NCI-H69 (cell line): ENCODE results near the gene BRD2.

ENCODE experiments used
- DNase-seq: peaks from one replicate; lab custom pipeline; 2025; lab: John Stamatoyannopoulos, UW

The BRD2 gene

GRCh38 chr6:32972353-32973143 is 4.2 kb downstream of the BRD2 start:
- peak; percentile 75 for DNase-seq

DNA sequence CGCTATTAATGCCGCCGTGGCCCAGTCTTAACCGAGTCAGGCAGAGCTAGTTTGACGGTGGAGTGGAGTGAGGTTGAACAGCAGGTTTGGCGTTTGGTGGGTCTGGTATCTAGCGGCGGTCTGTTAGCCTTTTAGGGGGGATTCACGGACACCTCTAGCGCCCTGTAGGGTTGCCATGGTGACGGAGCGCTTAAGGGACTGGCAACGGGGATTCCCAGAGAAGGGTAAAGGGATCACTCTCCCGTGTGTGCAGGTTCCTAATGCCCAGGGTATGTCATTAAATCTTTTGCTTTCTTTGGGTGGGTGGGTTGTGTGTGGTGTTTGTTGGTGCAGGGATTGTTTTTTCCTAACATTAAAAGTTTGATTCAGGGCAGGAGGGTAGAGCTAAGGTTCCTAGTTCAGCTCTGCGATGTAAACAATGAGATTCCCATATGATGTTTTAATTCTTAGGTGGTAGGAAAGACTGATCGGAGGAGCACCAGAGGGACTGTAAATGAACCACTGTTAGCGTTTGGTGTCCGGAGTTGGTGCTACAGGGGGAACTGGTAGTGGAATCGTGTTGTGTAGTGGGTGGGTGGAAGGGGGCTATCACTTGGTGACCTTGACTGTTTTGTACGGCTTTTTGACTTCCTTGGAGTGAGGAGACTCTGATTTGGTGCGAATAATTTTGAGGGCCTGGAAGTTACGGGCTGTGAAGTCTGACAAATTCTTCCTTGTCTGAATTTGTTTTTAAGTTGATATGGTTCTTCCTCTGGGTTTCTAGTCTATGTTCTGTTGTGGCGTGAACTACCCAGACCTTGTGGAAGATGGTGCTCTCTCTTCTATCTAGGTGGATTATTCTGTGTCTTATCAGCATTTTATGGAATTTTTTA is 5.0 kb downstream of the BRD2 start:
- DNase-seq = peak; percentile 86

GRCh38 chr6:32974016-32974333 is 5.6 kb downstream of the BRD2 start:
- DNase-seq = peak; percentile 66

DNA sequence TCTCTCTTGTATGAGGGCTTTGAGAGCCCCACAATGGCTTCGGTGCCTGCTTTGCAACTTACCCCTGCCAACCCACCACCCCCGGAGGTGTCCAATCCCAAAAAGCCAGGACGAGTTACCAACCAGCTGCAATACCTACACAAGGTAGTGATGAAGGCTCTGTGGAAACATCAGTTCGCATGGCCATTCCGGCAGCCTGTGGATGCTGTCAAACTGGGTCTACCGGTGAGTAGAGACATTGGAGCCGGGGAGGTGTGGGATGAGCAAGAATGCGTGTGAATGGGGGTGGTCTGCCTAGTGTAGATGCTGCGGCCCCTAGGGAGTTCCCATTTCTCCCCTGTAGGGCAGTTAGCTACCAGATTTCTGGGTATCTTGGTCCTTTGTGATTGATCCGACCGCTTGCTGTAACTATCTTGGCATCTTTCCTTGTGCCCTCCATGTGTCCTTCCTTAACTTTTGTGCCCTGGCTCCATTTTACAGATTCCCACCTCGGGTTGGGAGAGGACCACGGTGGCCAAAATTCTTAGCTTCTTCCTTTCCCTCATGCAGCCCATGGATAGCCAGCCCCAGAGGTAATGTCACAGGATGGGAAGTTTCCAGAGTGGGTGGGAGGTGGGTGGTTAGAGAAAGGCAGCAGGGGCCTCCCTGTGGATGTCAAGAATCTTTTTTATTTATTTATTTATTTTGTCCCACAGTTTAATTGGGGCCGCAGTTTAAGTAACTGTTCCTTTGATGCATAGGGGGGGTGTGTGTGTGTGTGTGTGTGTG is 6.3 kb downstream of the BRD2 start:
- DNase-seq = peak; percentile 31

DNA sequence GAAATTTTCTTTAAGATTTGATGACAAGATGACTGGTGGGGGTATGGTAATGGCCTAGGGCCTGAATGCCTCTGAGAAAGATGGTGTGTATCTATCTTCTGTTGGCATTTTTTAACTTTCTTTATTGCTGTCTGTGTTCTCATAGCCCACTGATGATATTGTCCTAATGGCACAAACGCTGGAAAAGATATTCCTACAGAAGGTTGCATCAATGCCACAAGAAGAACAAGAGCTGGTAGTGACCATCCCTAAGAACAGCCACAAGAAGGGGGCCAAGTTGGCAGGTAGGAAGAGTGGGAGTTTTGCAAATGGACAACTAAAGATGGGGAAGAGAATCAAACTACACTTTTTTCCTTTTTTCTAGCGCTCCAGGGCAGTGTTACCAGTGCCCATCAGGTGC is 7.5 kb downstream of the BRD2 start:
- no peak for DNase-seq

- DNase-seq = no peak
These were observed 8.1 kb downstream of the BRD2 start for GRCh38 chr6:32976334-32977069.

DNA sequence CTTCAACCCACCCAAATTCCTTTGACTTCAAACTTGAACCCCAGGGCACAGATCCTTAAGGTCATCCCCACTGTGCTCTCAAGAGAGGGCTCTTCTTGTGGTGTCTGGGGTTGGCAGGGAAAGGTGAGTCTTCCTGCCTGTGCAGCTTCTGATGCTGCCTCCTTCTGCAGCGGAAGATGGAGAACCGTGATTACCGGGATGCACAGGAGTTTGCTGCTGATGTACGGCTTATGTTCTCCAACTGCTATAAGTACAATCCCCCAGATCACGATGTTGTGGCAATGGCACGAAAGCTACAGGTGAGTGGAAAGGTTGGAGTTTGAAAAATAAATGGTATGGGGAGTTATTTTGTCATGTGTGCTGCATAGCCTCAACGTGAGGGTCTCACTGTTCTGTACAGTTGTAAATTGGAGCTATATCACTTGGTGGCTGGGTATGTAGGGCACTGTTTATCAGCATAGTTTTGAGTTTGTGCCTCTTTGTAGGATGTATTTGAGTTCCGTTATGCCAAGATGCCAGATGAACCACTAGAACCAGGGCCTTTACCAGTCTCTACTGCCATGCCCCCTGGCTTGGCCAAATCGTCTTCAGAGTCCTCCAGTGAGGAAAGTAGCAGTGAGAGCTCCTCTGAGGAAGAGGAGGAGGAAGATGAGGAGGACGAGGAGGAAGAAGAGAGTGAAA is 9.0 kb downstream of the BRD2 start:
- no peak for DNase-seq

GRCh38 chr6:32977953-32978324 is 9.5 kb downstream of the BRD2 start:
- DNase-seq = no peak

GRCh38 chr6:32979720-32980487 is 11.5 kb downstream of the BRD2 start:
- no peak for DNase-seq

- DNase-seq = no peak
These were observed 12.2 kb downstream of the BRD2 start for GRCh38 chr6:32980488-32981038.

DNA sequence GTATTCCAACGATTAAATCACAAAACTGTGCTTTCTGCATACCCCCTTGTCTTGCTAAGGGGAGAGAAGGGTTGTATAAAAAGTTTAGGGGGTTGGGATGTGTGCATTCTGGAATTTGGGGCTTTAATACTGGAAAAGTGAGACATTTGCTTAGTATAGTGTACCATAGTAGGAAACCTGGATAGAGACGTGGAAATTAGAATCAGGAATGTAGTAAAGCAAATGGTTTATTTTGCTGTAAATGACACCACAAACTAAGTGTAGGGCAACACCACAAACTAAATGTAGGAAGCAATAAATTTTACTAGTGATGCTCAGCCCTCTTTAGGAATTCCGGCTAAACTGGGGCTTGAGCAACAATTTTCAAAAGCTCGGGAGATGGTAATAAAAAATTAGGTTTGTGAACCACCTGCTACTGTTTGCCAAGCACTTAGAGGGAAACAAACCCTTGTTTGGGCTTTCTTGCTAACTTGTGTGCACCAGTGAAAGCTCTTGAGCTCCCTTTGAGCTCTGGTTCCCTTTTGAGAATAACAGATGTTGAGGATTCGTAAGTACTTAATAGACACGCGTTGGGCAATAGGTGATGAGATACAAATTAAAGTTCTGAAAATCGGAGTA is 13.8 kb downstream of the BRD2 start:
- DNase-seq = peak; percentile 75

- DNase-seq = peak; percentile 67
These were observed 14.5 kb downstream of the BRD2 start for GRCh38 chr6:32982702-32983492.

GRCh38 chr6:32983493-32983848 is 15.1 kb downstream of the BRD2 start:
- no peak for DNase-seq

- DNase-seq = no peak
These were observed 15.7 kb downstream of the BRD2 start for GRCh38 chr6:32983964-32984621.

GRCh38 chr6:32984622-32985389 is 16.4 kb downstream of the BRD2 start:
- DNase-seq = peak; percentile 97

DNA sequence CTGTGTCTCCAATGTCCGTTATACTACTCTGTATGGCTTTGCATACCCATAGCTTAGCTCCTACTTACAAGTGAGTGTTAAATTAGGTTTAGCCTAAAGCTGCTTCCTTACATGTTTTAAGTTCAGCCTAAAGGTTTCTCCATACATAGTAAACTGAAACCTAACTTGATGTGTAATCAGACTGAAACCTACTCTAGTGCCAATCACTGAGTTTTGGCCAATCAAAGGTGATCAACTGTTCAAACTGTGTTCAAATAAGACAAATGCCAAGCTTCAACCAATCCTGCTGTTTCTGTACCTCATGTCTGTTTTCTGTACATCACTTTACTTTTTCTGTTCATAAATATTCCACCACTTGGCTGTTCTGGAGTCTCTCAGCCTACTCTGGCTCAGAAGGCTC is 21.0 kb downstream of the BRD2 start:
- DNase-seq = no peak

GRCh38 chr6:32991972-32992371 is 23.6 kb downstream of the BRD2 start:
- DNase-seq = no peak
